ENCODE data around the gene TNKS1BP1.

TNKS1BP1 gene

DNA sequence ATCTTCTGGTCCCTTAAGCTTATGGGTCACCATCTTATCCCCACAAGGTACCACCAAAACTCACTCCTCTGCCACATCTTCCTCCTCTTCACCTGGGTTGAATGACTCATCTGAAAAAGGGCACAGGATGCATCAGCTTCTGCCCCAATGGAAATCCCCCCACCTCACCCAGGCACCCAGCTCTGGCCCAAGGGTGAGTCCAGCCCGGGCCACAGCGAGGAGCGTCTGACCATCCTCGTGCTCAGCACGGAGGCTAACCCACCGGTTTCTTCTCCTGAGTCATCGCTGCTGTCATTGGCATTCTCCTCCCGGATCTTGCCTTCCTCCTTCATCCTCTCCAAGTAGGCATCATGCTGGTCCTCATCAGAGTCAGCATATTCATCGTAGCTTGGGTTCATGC is 5.3 kb upstream of the TNKS1BP1 start:
- H3K27me3 ChIP-seq (ENCODE audit: insufficient read depth, low read depth): no peaks in the 10 kb centered on the region
- no peak overlapping the region for H3K9ac ChIP-seq
- H3K79me2 ChIP-seq (ENCODE audit: insufficient read depth, low read depth): peaks cover 32% of the 10 kb centered on the region
- TF ChIP-seq, protein P1, sequence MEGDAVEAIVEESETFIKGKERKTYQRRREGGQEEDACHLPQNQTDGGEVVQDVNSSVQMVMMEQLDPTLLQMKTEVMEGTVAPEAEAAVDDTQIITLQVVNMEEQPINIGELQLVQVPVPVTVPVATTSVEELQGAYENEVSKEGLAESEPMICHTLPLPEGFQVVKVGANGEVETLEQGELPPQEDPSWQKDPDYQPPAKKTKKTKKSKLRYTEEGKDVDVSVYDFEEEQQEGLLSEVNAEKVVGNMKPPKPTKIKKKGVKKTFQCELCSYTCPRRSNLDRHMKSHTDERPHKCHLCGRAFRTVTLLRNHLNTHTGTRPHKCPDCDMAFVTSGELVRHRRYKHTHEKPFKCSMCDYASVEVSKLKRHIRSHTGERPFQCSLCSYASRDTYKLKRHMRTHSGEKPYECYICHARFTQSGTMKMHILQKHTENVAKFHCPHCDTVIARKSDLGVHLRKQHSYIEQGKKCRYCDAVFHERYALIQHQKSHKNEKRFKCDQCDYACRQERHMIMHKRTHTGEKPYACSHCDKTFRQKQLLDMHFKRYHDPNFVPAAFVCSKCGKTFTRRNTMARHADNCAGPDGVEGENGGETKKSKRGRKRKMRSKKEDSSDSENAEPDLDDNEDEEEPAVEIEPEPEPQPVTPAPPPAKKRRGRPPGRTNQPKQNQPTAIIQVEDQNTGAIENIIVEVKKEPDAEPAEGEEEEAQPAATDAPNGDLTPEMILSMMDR (conservative IDR thresholded peaks at IDR 0.05; ENCODE audit: low read depth, low read length): no peak
- H4K20me1 ChIP-seq (ENCODE audit: insufficient read depth): no peaks in the 10 kb centered on the region
- no peak overlapping the region for H3K27ac ChIP-seq
- no peak overlapping the region for H3K4me3 ChIP-seq (IDR thresholded peaks at IDR 0.05; ENCODE audit: insufficient read depth, low read depth, low read length)
- no peak overlapping the region for H3K4me2 ChIP-seq
- H2AFZ ChIP-seq (ENCODE audit: low read depth): no peak overlapping the region
- peaks cover 43% of the 10 kb centered on the region for H3K4me1 ChIP-seq (ENCODE audit: low read depth, poor library complexity, severe bottlenecking)
- peaks cover 8% of the 10 kb centered on the region; the same call in 1 of the 2 replicates for H3K36me3 ChIP-seq (ENCODE audit: insufficient read depth)

DNA sequence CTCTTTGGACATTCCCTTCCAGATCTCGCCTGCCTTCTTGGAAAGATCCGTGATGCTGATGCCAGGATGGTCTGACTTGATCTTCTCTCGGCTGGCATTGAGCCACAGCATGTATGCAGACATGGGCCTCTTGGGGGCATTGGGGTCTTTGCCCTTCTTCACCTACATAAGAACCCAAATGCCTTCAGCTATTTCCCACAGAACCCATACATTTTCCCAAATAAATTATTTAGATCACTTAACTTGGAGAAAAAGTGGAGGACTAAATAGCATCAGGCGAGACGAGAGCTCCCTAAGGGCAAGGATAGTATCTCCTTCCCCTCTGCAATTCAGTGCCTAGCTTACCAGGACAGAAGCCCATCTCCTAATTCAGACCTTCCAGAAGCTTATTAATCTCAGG is 3.0 kb upstream of the TNKS1BP1 start:
- Histone ChIP-seq H4K20me1 (ENCODE audit: insufficient read depth) (no peaks in the 10 kb centered on the region), H2AFZ (ENCODE audit: low read depth) (no peak overlapping the region), H3K36me3 (ENCODE audit: insufficient read depth) (peaks cover 8% of the 10 kb centered on the region; the same call in 1 of the 2 replicates), H3K27me3 (ENCODE audit: insufficient read depth, low read depth) (no peaks in the 10 kb centered on the region), H3K4me1 (ENCODE audit: low read depth, poor library complexity, severe bottlenecking) (peaks cover 42% of the 10 kb centered on the region), H3K9ac (no peak overlapping the region), H3K79me2 (ENCODE audit: insufficient read depth, low read depth) (peaks cover 21% of the 10 kb centered on the region; the same call in 1 of the 2 replicates), H3K4me2 (no peak overlapping the region), H3K27ac (no peak overlapping the region), H3K4me3 (IDR thresholded peaks at IDR 0.05; ENCODE audit: insufficient read depth, low read depth, low read length) (no peak overlapping the region)
- TF ChIP-seq, protein P1 (conservative IDR thresholded peaks at IDR 0.05; ENCODE audit: low read depth, low read length): no peak

DNA sequence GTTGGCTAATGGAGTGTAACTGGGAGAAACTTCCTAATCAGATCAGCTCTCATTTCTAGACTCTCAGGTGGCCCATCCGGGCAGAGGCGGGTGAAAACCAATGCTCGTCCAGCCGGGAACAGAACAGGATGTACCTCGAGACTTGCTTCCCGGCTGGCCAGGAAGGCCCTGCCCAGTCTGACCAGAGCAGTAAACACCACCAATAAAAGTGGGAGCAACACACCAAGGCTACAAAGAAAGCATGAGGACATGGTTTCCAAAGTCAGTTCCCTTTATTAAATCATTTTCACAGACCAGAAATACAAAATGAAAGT is 940 bp upstream of the TNKS1BP1 start:
- H3K27me3 ChIP-seq (ENCODE audit: insufficient read depth, low read depth): no peaks in the 10 kb centered on the region
- peak overlapping the region; percentile 86 for H3K27ac ChIP-seq
- peaks cover 3% of the 10 kb centered on the region; the same call in 1 of the 2 replicates for H3K36me3 ChIP-seq (ENCODE audit: insufficient read depth)
- peak overlapping the region; percentile 65; the same call in 1 of the 2 replicates for H3K9ac ChIP-seq
- peaks cover 49% of the 10 kb centered on the region for H3K4me1 ChIP-seq (ENCODE audit: low read depth, poor library complexity, severe bottlenecking)
- H3K4me2 ChIP-seq: peak overlapping the region; percentile 91
- TF ChIP-seq, protein P1 (conservative IDR thresholded peaks at IDR 0.05; ENCODE audit: low read depth, low read length): no peak
- H4K20me1 ChIP-seq (ENCODE audit: insufficient read depth): no peaks in the 10 kb centered on the region
- H3K79me2 ChIP-seq (ENCODE audit: insufficient read depth, low read depth): peaks cover 12% of the 10 kb centered on the region; the same call in 1 of the 2 replicates
- H2AFZ ChIP-seq (ENCODE audit: low read depth): peak overlapping the region; percentile 45
- no peak overlapping the region for H3K4me3 ChIP-seq (IDR thresholded peaks at IDR 0.05; ENCODE audit: insufficient read depth, low read depth, low read length)

DNA sequence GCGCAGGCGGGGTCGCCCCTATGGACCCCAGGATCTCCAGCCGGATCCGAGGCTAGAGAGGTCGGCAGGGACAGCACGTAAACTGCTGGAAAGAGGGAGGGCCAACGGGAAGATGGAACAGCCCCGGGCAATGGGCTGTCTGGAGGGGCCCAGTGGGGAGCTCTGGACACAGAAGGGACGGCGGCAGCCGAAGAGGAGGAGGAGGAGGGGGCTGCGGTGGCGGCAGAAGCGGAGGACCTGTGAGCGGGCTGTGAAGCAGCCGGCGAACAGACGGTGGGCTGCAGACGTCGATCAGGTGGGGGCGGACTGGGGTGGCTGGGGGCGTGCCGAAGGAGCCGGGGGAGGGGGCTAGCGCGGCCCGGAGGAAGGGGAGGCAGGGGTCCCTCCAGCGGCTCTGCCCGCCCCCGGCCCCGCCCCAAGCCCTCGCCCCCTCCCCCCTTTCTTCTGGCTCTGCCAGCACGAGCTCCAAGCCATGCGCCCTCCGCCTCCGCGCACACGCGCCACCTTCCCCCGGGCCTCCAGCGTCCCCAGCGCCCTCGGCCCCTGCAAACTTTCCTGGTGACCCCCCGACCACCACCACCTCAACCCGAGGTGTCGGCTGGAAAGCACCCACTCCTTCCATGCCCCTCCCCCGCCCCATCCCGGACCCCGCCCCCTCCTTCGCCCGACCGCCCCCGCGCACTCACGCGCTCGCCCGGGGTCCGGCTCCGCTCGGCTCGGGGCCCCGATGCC is 432 bp downstream of the TNKS1BP1 start:
- Histone ChIP-seq H3K36me3 (ENCODE audit: insufficient read depth) (peaks cover 3% of the 10 kb centered on the region; the same call in 1 of the 2 replicates), H3K4me1 (ENCODE audit: low read depth, poor library complexity, severe bottlenecking) (peaks cover 49% of the 10 kb centered on the region), H3K4me2 (peak overlapping the region; percentile 84), H3K27me3 (ENCODE audit: insufficient read depth, low read depth) (no peaks in the 10 kb centered on the region), H4K20me1 (ENCODE audit: insufficient read depth) (no peaks in the 10 kb centered on the region), H3K27ac (peak overlapping the region; percentile 86; the same call in 1 of the 2 replicates), H3K9ac (peak overlapping the region; percentile 65), H3K4me3 (IDR thresholded peaks at IDR 0.05; ENCODE audit: insufficient read depth, low read depth, low read length) (no peak overlapping the region), H2AFZ (ENCODE audit: low read depth) (peak overlapping the region; percentile 4), H3K79me2 (ENCODE audit: insufficient read depth, low read depth) (peaks cover 12% of the 10 kb centered on the region; the same call in 1 of the 2 replicates)
- TF ChIP-seq, protein P1 (conservative IDR thresholded peaks at IDR 0.05; ENCODE audit: low read depth, low read length): no peak
